Activated effector memory CD4-positive, alpha-beta T cell treated with anti-CD3 and anti-CD28 coated beads, Interleukin-2, amount 50 U/mL, for 16 hours (primary cell): ENCODE results near the gene RAB3GAP1.
"Not testable (repeated sequence)": the region's sequence is repeated elsewhere in the genome, so short reads cannot be mapped to it uniquely, and the experiment has no call there.

Experiments
- DNase-seq: peaks from one replicate; pipeline ENCODE4 v3.0.0-alpha.2; 2020

The RAB3GAP1 gene

GRCh38 chr2:135055182-135055786 lies 3.2 kb downstream of the RAB3GAP1 start:
- DNase-seq = no peak

- no peak for DNase-seq
Observed at GRCh38 chr2:135056790-135057189, 4.7 kb downstream of the RAB3GAP1 start.

- DNase-seq = no peak
Observed at GRCh38 chr2:135059577-135059976, 7.5 kb downstream of the RAB3GAP1 start.

GRCh38 chr2:135063210-135063609 lies 11.1 kb downstream of the RAB3GAP1 start:
- DNase-seq = no peak

GRCh38 chr2:135064149-135064548 lies 12.1 kb downstream of the RAB3GAP1 start:
- no peak for DNase-seq

- DNase-seq = no peak
Observed at GRCh38 chr2:135066710-135067109, 14.6 kb downstream of the RAB3GAP1 start.

GRCh38 chr2:135072125-135072997 lies 20.3 kb downstream of the RAB3GAP1 start:
- no peak for DNase-seq

- DNase-seq = no peak
Observed at GRCh38 chr2:135074216-135074615, 22.1 kb downstream of the RAB3GAP1 start.

- DNase-seq = no peak
Observed at GRCh38 chr2:135076556-135076955, 24.5 kb downstream of the RAB3GAP1 start.

- no peak for DNase-seq
Observed at GRCh38 chr2:135078417-135078816, 26.3 kb downstream of the RAB3GAP1 start.

GRCh38 chr2:135086222-135086621 lies 34.1 kb downstream of the RAB3GAP1 start:
- DNase-seq = no peak

GRCh38 chr2:135089597-135089996 lies 37.5 kb downstream of the RAB3GAP1 start:
- DNase-seq = not testable (repeated sequence)

GRCh38 chr2:135091681-135092080 lies 39.6 kb downstream of the RAB3GAP1 start:
- DNase-seq = no peak

GRCh38 chr2:135093193-135093592 lies 41.1 kb downstream of the RAB3GAP1 start:
- DNase-seq = no peak

GRCh38 chr2:135093670-135094330 lies 41.7 kb downstream of the RAB3GAP1 start:
- DNase-seq = no peak

GRCh38 chr2:135094508-135094907 lies 42.4 kb downstream of the RAB3GAP1 start:
- DNase-seq = no peak

- DNase-seq = no peak
Observed at GRCh38 chr2:135095591-135095990, 43.5 kb downstream of the RAB3GAP1 start.

- DNase-seq = no peak
Observed at GRCh38 chr2:135096665-135097446, 44.8 kb downstream of the RAB3GAP1 start.

- DNase-seq = no peak
Observed at GRCh38 chr2:135097532-135098231, 45.6 kb downstream of the RAB3GAP1 start.

GRCh38 chr2:135099802-135100483 lies 47.9 kb downstream of the RAB3GAP1 start:
- no peak for DNase-seq

GRCh38 chr2:135103843-135104242 lies 51.8 kb downstream of the RAB3GAP1 start:
- no peak for DNase-seq
